Endothelial cell of umbilical vein (primary cell): ENCODE results near the gene MFSD6. TPM values are rescaled to one million over a fixed set of nuclear protein-coding genes. Genes with fewer than 3 reads are reported as not detected.

ENCODE experiments used
- BruUV-seq: library from RNA; stranded (reverse); fragments of 400-500 nt; replicated peaks from 2 replicates; lab custom pipeline; 2021; lab: Mats Ljungman, UMichigan
- CTCF ChIA-PET: fragments of 300-600, 350-600 bp; sonication (Branson Sonifier 250); formaldehyde crosslinking; loops from one replicate; lab custom pipeline; 2021; ENCODE audit warnings: antibody characterized with exemption, inconsistent platforms; lab: Charles Lee
- POLR2A ChIA-PET: fragments of 300-600, 350-600 bp; sonication (Branson Sonifier 250); formaldehyde crosslinking; loops from one replicate; lab custom pipeline; 2021; ENCODE audit warnings: antibody characterized with exemption, inconsistent platforms; lab: Charles Lee
- DNase-seq: peaks from one replicate; pipeline ENCODE4 v3.0.0-alpha.2; 2011; ENCODE audit warnings: low read depth, low spot score
- FAIRE-seq: peaks from 2 replicates; lab custom pipeline; 2011; peaks lifted over from hg19 to GRCh38; lab: Jason Lieb, UNC
- H2AFZ ChIP-seq: 2 replicates; pipeline ENCODE4 v1.6.0; 2012; ENCODE audit warnings: low read depth, low read length, control low read depth, inconsistent platforms
- H3K27ac ChIP-seq: 2 replicates; pipeline ENCODE4 v1.5.1; 2011; ENCODE audit warnings: low read depth, mild to moderate bottlenecking, control low read depth, low read length, moderate library complexity; ENCODE audit not compliant: insufficient read depth
- H3K27me3 ChIP-seq, 2 experiments: 2 replicates each; pipeline versions ENCODE4 v1.6.0 to v1.6.1; 2011; ENCODE audit warnings: low read length in 2 of 2, mixed read lengths in 1 of 2; ENCODE audit not compliant: control insufficient read depth in 2 of 2, insufficient read depth in 2 of 2
- H3K36me3 ChIP-seq, 2 experiments: 2 replicates in 1 of 2; 3 replicates in 1 of 2; pipeline ENCODE4 v1.5.1; 2011; ENCODE audit warnings: low read length in 2 of 2, mild to moderate bottlenecking in 1 of 2, moderate library complexity in 1 of 2; ENCODE audit not compliant: control insufficient read depth in 2 of 2, insufficient read depth in 2 of 2; ENCODE audit errors: extremely low read depth in 1 of 2
- H3K4me1 ChIP-seq: 3 replicates; pipeline ENCODE4 v1.5.1; 2011; ENCODE audit warnings: mild to moderate bottlenecking, low read length; ENCODE audit not compliant: control insufficient read depth, insufficient read depth; ENCODE audit errors: extremely low read depth
- H3K4me2 ChIP-seq: 2 replicates; pipeline ENCODE4 v1.6.1; 2011; ENCODE audit warnings: low read length, control low read depth, mixed read lengths; ENCODE audit not compliant: insufficient read depth
- H3K4me3 ChIP-seq, 3 experiments: fragments of 200-600 bp in 1 of 3; sonication (generic), shearing (Covaris generic) in 1 of 3; replicated peaks in 1 of 3; 2 replicates each; pipeline ENCODE4 v1.5.1; 2011 to 2016; ENCODE audit warnings: control low read depth in 3 of 3, low read length in 3 of 3, mild to moderate bottlenecking in 2 of 3, inconsistent platforms in 1 of 3, low read depth in 1 of 3, moderate library complexity in 1 of 3; ENCODE audit not compliant: insufficient read depth in 1 of 3
- H3K79me2 ChIP-seq: 2 replicates; pipeline ENCODE4 v1.6.0; 2012; ENCODE audit warnings: low read length, inconsistent platforms; ENCODE audit not compliant: control insufficient read depth, insufficient read depth
- H3K9ac ChIP-seq: replicated peaks from 2 replicates; pipeline ENCODE3; 2011; ENCODE audit warnings: low read length, control low read depth; ENCODE audit not compliant: insufficient read depth; ENCODE audit errors: extremely low read depth
- H3K9me1 ChIP-seq: replicated peaks from 3 replicates; pipeline ENCODE4 v1.6.0; 2011; ENCODE audit warnings: mild to moderate bottlenecking, low read length; ENCODE audit not compliant: control insufficient read depth, insufficient read depth; ENCODE audit errors: extremely low read depth
- H3K9me3 ChIP-seq: replicated peaks from 2 replicates; pipeline ENCODE4 v1.5.1; 2012; ENCODE audit warnings: low read length, inconsistent platforms; ENCODE audit not compliant: control insufficient read depth, insufficient read depth
- H4K20me1 ChIP-seq: replicated peaks from 2 replicates; pipeline ENCODE3; 2011; ENCODE audit warnings: mild to moderate bottlenecking, low read length; ENCODE audit not compliant: control insufficient read depth, insufficient read depth; ENCODE audit errors: extremely low read depth
- CTCF ChIP-seq, 2 donors: IDR thresholded peaks; 1 replicate in 1 of 2; 2 replicates in 1 of 2; pipeline ENCODE4 v1.5.1; 2011; ENCODE audit warnings: low read length in 2 of 2, mild to moderate bottlenecking in 2 of 2, moderate library complexity in 2 of 2, control low read depth in 1 of 2, inconsistent platforms in 1 of 2, low read depth in 1 of 2; ENCODE audit not compliant: insufficient read depth in 1 of 2; ENCODE audit errors: extremely low read depth in 1 of 2
- EZH2 ChIP-seq: IDR thresholded peaks from 2 replicates; pipeline ENCODE4 v1.6.1; 2012; ENCODE audit warnings: borderline replicate concordance, low read depth, mild to moderate bottlenecking, moderate library complexity, low read length, inconsistent platforms; ENCODE audit not compliant: severe bottlenecking
- FOS ChIP-seq: IDR thresholded peaks from 2 replicates; pipeline ENCODE4 v1.6.1; 2011; ENCODE audit warnings: mild to moderate bottlenecking, low read length, moderate library complexity, borderline replicate concordance; ENCODE audit not compliant: insufficient read depth
- GATA2 ChIP-seq: IDR thresholded peaks from 2 replicates; pipeline ENCODE4 v1.7.0; 2011; ENCODE audit warnings: low read depth, mild to moderate bottlenecking, moderate library complexity, mixed read lengths, low read length; ENCODE audit not compliant: insufficient read length, insufficient read depth
- JUN ChIP-seq: IDR thresholded peaks from 2 replicates; pipeline ENCODE4 v1.6.1; 2011; ENCODE audit warnings: borderline replicate concordance, low read depth; ENCODE audit not compliant: insufficient read length, insufficient read depth
- MAX ChIP-seq: IDR thresholded peaks from 2 replicates; pipeline ENCODE4 v1.6.1; 2011; ENCODE audit not compliant: insufficient read depth, insufficient read length
- MYC ChIP-seq: IDR thresholded peaks from one replicate; pipeline ENCODE4 v1.6.1; 2011; ENCODE audit warnings: mild to moderate bottlenecking, low read depth, low read length
- POLR2A ChIP-seq: IDR thresholded peaks from 2 replicates; pipeline ENCODE4 v1.6.1; 2012; ENCODE audit warnings: low read depth, mild to moderate bottlenecking, control low read depth, low read length
- POLR2AphosphoS5 ChIP-seq: IDR thresholded peaks from 2 replicates; pipeline ENCODE4 v1.6.1; 2012; ENCODE audit warnings: low read depth, mild to moderate bottlenecking, control low read depth, low read length, moderate library complexity; ENCODE audit not compliant: insufficient read depth
- dilution Hi-C: fragments of 300-500 bp; cut with MboI; formaldehyde crosslinking; loops from one replicate; pipeline ENCODE4 v1.15.0; 2019; ENCODE audit warnings: low sequenced_read_pairs; ENCODE audit not compliant: extremely low pct_ligation_motif_present
- intact Hi-C: fragments of 100-400 bp; cut with micrococcal nuclease; formaldehyde crosslinking; loops from one replicate; pipeline ENCODE4 v1.10.0; 2022
- polyA plus RNA-seq, 4 experiments: library from polyadenylated mRNA; depleted of rRNA in 3 of 4; stranded (reverse) in 3 of 4; unstranded in 1 of 4; fragments of >200 nt; gene quantifications; 2 replicates each; pipeline versions ENCODE4 v1.2.1 to v1.2.3, GENCODE V29; 2011 to 2012; ENCODE audit warnings: missing spikeins in 1 of 4
- total RNA-seq: library from RNA; stranded (reverse); gene quantifications from 2 replicates; pipeline ENCODE4 v1.2.3, GENCODE V29; 2021

The MFSD6 gene
- total and polyA plus RNA-seq, 2 donors (not counting 3 experiments of a cell fraction or from before 2014, with no cell fraction given) = 4.3 to 4.5 TPM

GRCh38 chr2:190460487-190460886 is 52.3 kb downstream of the MFSD6 start:
- intact Hi-C loops (no loop called here), dilution Hi-C loops (no loop called here)
- FAIRE-seq (no peak), DNase-seq (no peak)
- H3K9ac ChIP-seq = no peak overlapping the region
- no peak overlapping the region for H3K4me2 ChIP-seq
- no peaks in the 10 kb centered on the region for H3K79me2 ChIP-seq
- H4K20me1 ChIP-seq = no peaks in the 10 kb centered on the region
- H3K9me1 ChIP-seq = no peaks in the 10 kb centered on the region
- no peaks in the 10 kb centered on the region for H3K9me3 ChIP-seq
- no peak overlapping the region for H2AFZ ChIP-seq
- TF ChIP-seq MAX = no peak
- TF ChIP-seq POLR2A = no peak
- no peak for TF ChIP-seq MYC
- TF ChIP-seq FOS = no peak
- TF ChIP-seq EZH2 = no peak
- no peak for TF ChIP-seq POLR2AphosphoS5
- no peak for TF ChIP-seq CTCF (IDR thresholded peaks at IDR 0.05; ENCODE audit: extremely low read depth in 1 of 2, insufficient read depth in 1 of 2, low read depth in 1 of 2, low read length in 2 of 2)
- no peak for TF ChIP-seq GATA2
- TF ChIP-seq JUN = no peak
- BruUV-seq = no TSS peak
- no peak overlapping the region for H3K27ac ChIP-seq
- H3K4me1 ChIP-seq = no peaks in the 10 kb centered on the region
- CTCF ChIA-PET = interaction anchor here (1.0 to 2.0 kb wide), 3 partner anchors 9 to 15 kb away, joined by 3 to 8 read pairs (median 4); no protein-coding TSS in a partner anchor
- POLR2A ChIA-PET = no interaction called here
- H3K4me3 ChIP-seq = no peak overlapping the region
- no peaks in the 10 kb centered on the region for H3K27me3 ChIP-seq
- no peaks in the 10 kb centered on the region for H3K36me3 ChIP-seq
